Keratinocyte (primary cell): ENCODE data around the gene FAT1.

ENCODE experiments used
- EZH2 ChIP-seq: IDR thresholded peaks from one replicate; pipeline ENCODE4 v1.6.1; 2012; ENCODE audit warnings: inconsistent platforms, mild to moderate bottlenecking, low read length, moderate library complexity
- TF ChIP-seq, protein P1 (sequence below), 3 experiments: IDR thresholded peaks in 1 of 3; conservative IDR thresholded peaks in 1 of 3; optimal IDR thresholded peaks in 1 of 3; 2 replicates in 2 of 3; 3 replicates in 1 of 3; pipeline versions ENCODE3 to v1.5.1; 2011; ENCODE audit warnings: low read length in 3 of 3, mild to moderate bottlenecking in 3 of 3, moderate library complexity in 2 of 3, control low read depth in 1 of 3, inconsistent platforms in 1 of 3; ENCODE audit not compliant: insufficient read depth in 2 of 3; ENCODE audit errors: extremely low read depth in 1 of 3

- TF ChIP-seq, protein P1, sequence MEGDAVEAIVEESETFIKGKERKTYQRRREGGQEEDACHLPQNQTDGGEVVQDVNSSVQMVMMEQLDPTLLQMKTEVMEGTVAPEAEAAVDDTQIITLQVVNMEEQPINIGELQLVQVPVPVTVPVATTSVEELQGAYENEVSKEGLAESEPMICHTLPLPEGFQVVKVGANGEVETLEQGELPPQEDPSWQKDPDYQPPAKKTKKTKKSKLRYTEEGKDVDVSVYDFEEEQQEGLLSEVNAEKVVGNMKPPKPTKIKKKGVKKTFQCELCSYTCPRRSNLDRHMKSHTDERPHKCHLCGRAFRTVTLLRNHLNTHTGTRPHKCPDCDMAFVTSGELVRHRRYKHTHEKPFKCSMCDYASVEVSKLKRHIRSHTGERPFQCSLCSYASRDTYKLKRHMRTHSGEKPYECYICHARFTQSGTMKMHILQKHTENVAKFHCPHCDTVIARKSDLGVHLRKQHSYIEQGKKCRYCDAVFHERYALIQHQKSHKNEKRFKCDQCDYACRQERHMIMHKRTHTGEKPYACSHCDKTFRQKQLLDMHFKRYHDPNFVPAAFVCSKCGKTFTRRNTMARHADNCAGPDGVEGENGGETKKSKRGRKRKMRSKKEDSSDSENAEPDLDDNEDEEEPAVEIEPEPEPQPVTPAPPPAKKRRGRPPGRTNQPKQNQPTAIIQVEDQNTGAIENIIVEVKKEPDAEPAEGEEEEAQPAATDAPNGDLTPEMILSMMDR (optimal IDR thresholded peaks at IDR 0.05 in 1 of 3, IDR thresholded peaks at IDR 0.05 in 1 of 3, conservative IDR thresholded peaks at IDR 0.05 in 1 of 3; ENCODE audit: extremely low read depth in 1 of 3, insufficient read depth in 2 of 3, low read length in 3 of 3): no peak
- no peak for TF ChIP-seq EZH2
Measured at GRCh38 chr4:186660403-186660802, 63.3 kb downstream of the FAT1 start.
